Activated CD4-positive, alpha-beta T cell treated with anti-CD3 and anti-CD28 coated beads, Interleukin-2, amount 50 U/mL, for 1 hour (primary cell): ENCODE measurements around the gene HSBP1L1.
"Not testable (repeated sequence)": the region's sequence is repeated elsewhere in the genome, so short reads cannot be mapped to it uniquely, and the experiment has no call there.

ENCODE experiments used
- DNase-seq: peaks from one replicate; pipeline ENCODE4 v3.0.0-alpha.2; 2020

HSBP1L1 gene

DNA sequence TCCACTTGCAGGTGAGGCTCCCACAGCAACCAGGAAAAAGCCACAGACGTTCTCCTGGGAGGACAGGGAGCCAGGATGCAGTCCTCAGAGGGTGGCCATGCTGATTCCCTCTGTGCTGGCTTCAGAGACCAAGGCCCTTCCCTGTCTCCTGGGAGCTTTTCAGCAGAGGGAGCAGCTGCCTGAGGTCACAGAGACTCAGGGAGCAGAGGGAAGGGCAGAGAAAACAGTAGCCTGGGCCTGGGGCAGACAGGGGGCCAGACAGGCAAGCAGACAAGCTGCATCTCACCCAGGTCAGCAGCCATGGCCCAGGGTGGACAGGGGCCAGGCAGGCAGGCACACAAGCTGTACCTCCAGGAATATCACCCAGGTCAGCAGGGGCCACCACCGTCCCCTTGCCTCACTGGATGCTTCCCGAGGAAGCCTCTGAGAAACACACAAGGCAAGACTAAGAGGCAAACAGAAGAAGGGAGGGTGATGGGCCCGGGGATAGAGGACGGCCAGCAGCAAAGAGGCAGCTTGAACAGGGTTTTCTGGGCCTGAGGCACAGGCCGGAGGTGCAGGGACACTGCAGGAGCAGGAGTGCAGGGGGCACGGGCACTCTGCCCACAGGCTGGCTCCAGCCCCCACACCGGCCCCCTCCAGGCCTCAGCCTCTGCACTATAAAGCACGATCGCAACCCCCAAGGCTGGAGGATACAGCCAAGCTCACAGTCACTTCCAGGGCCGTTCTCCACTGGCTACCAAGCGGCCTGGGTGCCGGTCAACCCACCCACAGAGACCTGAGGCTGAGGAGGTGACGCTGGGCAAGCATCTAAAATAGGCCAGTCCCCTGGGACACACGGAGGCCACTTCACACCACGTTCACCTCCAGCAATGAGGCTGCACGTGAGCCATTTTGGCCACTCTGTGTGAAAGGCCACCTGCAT lies 19.1 kb upstream of the HSBP1L1 start:
- no peak for DNase-seq

GRCh38 chr18:79947054-79947755 lies 17.2 kb upstream of the HSBP1L1 start:
- DNase-seq = no peak

GRCh38 chr18:79947881-79948610 lies 16.4 kb upstream of the HSBP1L1 start:
- DNase-seq = no peak

DNA sequence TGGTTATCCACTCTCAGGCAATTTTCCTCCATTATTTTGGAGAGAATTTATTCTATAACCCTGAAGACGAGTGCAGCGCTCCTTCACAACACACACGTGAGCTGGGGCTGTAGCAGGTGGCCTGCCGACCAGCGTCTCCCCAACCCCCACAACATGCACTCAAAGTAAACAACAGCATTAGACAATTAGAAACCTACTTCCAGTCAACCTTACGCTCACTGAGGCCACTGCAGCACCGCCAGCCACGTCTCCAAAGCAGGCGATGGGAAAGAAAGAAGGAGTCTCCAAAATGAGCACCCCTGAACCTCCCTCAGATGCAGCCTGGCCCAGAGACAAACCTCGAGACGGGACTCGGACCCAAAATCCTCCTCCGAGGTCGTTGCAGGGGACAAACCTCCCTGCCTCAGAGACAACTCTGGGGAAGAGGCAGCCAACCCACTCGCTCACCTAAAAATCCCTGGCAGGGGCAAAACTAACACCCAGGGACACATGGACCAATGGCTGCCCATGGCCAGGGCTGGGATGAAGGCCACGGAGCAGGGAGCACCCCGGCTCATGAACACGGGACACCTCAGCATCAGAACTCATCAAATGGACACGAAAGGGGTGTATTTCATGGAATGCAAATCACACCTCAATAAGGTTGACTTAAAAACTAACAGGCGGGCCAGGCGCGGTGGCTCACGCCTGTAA lies 15.6 kb upstream of the HSBP1L1 start:
- no peak for DNase-seq

DNA sequence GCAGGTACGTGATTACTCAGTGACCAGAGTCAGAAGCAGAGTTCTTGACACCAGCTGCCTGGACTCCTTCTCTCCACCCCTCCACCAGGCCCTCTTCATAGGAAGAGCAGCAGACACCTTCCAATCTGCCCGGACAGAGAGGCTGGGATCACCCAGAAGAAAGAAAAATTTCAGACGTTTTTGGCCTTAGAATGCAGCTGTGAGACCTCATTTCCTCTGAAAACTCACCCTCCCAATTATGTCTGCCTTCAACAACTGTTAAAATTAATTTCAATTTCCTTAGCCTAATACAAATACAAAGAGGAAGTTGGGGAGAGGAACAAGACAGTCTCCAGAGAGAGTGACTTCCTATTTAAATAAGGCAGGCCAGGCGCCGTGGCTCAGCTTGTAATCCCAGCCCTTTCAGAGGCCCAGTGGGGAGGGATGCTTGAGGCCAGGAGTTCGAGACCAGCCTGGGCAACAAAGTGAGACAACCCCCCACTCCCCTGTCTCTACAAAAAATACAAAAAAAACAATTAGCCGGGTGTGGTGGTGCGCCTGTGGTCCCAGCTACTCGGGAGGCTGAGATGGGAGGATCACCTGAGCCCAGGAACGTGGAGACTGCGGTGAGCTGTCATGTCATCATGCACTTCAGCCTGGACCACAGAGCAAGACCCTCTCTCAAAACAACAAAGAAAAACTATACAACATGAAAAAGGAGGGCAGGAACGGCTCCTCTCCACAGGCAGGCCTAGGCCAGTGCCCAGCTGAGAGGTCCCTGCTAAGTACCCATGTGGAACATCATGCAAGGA lies 14.6 kb upstream of the HSBP1L1 start:
- no peak for DNase-seq

- no peak for DNase-seq
Measured at GRCh38 chr18:79950515-79951341, 13.7 kb upstream of the HSBP1L1 start.

GRCh38 chr18:79951545-79952455 lies 12.6 kb upstream of the HSBP1L1 start, which contains the start of gene SLC66A2:
Gene SLC66A2 (minus strand): TSS chr18:79951653. CDS start chr18:79950926, 727 bp downstream.
- peak; percentile 96 for DNase-seq

- DNase-seq = no peak
Measured at GRCh38 chr18:79952456-79952995, 11.9 kb upstream of the HSBP1L1 start.

GRCh38 chr18:79952996-79953559 lies 11.4 kb upstream of the HSBP1L1 start:
- DNase-seq = no peak

- no peak for DNase-seq
Measured at GRCh38 chr18:79953971-79954651, 10.3 kb upstream of the HSBP1L1 start.

DNA sequence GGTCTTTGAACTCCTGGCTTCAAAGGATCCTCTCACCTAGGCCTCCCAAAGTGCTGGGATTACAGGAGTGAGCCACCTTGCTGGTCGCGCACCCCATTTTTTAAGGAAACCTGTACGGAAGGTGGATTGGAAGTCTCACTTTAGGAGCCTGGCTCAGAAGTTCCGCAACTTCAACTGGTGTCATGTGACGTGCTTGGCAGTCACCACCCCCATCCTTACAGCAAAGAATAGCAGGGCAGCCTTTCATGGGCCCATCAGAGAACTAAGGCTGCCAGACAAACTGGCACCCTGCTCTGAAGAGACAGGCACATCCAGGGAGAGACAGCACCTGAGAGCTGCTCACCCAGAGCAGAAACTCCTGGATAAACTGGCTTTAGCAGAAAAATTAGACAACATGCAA lies 9.7 kb upstream of the HSBP1L1 start:
- DNase-seq = no peak

DNA sequence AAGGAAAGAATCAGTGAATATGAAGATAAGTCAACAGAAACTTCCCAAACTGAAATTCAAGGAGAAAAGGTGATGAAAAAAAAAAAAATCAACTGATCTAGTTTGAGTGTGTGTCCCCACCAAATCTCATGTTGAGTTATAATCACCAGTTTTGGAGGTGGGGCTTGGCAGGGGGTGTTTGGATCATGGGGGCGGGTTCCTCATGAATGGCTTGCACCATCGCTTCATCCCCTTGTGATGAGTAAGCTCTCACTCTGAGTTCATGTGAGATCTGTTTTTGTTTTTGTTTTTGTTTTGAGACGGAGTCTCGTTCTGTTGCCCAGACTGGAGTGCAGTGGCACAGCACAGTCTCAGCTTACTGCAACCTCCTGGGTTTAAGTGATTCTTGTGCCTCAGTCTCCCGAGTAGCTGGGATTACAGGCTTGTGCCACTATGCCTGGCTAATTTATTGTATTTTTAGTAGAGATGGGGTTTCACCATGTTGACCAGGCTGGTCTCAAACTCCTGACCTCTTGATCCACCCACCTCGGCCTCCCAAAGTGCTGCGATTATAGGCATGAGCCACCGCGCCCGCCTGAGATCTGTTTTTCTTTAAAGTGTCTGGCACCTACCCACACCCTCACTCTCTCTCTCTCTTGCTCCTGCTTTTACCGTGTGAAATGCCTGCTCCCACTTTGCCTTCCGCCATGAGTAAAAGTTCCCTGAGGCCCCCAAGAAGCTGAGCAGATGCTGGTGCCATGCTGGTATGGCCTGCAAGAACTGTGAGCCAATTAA lies 9.0 kb upstream of the HSBP1L1 start:
- no peak for DNase-seq

GRCh38 chr18:79956276-79956675 lies 8.2 kb upstream of the HSBP1L1 start:
- no peak for DNase-seq

- no peak for DNase-seq
Measured at GRCh38 chr18:79958981-79959380, 5.5 kb upstream of the HSBP1L1 start.

DNA sequence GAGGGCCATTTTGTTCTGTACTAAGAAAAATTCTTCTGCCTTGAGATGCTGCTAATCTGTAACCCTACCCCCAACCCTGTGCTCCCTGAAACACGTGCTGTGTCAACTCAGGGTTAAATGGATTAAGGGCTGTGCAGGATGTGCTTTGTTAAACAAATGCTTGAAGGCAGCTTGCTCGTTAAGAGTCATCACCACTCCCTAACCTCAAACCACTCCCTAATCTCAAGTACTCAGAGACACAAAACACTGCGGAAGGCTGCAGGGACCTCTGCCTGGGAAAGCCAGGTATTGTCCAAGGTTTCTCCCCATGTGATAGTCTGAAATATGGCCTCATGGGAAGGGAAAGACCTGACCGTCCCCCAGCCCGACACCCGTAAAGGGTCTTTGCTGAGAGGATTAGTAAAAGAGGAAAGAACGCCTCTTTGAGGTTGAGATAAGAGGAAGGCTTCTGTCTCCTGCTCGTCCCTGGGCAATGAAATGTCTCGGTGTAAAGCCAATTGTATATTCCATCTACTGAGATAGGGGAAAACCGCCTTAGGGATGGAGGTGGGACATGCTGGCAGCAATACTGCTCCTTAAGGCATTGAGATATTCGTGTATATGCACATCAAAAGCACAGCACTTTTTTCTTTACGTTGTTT lies 4.2 kb upstream of the HSBP1L1 start:
- not testable (repeated sequence) for DNase-seq

- DNase-seq = no peak
Measured at GRCh38 chr18:79960921-79961526, 3.4 kb upstream of the HSBP1L1 start.
